Medulla oblongata (tissue), 1 donor: ENCODE results near the gene POU2F3.
A peak's percentile ranks its signal among the peaks of the same experiment; 100 is the strongest.

ENCODE experiments used
- DNase-seq: peaks from one replicate; pipeline ENCODE4 v3.0.0-alpha.2; 2015; ENCODE audit errors: extremely low spot score

POU2F3 gene

GRCh38 chr11:120226242-120226641 is 13.7 kb upstream of the POU2F3 start:
- DNase-seq = no peak

- DNase-seq = no peak
Observed at GRCh38 chr11:120226714-120227113, 13.2 kb upstream of the POU2F3 start.

DNA sequence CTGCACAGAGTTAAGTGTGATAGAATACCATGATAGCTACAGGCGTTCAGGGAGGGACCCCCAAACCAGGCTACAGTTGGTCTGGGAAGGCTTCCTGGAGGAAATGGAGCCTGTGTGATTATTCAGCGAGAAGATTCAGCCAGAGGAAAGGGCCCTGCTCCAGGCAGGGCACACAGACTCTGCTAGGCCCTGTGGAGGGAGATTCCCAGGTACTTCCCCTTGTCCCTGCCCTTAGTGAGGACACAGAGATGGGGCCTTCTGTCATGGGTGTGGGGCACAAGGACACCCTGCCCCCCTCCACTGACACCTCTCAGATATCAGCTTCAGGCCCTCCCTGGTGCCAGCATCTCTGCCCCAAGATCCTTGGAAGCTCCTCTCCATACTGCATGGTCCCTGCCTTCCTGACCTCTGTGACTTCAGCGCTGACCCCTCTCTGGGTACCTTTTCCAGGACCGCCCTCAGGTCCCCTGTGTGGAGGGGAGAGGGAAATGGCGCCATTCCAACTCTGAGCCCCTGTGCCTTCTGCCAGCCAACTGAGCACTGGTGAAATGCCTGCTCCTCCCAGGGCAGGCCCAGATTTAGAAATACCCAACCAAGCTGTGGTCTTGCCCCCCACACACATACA is 12.6 kb upstream of the POU2F3 start:
- DNase-seq = no peak

- no peak for DNase-seq
Observed at GRCh38 chr11:120228794-120229384, 11.1 kb upstream of the POU2F3 start.

DNA sequence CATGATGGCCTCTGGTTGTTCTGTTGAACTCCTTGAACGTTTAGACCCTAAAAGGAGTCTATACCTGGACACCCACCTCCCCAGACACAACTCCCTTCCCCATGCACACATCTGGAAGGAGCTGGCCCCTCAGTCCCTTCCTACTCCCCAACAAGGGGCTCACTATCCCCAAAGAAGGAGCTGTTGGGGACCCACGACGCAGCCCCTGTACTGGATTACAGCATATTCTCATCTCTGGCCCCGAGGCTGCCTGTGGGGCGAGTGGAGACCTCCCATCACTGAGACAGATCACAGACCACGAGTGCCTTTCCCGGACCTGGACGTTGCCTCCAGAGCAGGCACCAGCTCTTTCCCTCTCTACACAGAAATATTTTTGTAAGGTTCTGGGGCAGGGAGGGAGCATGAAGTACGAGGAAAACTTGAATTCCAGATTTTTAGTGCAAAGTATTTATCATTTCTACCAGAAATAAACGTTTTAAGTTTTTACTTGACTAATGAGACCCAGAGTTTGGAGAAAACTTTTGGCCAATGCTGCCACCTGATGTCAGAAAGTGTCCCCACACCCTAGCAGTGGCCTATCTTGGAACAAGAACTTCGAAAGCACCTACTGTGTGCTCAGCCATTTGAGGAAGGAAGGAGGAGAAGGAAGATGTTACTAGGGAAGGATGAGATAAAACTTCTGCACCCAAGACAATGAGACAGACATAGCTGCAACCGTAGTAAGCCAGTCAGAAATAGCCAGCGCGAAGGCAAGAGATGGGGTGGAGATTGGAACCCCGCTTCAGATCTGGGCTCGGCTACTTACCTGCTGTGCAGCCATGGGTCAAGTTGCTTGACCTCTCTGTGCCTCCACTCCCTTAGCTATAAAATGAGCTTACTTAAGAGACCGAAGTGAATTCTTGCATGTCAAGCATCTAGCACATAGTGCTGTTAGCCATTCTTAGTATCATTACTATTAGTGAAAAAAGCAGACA is 10.2 kb upstream of the POU2F3 start:
- DNase-seq = peak; percentile 57

- no peak for DNase-seq
Observed at GRCh38 chr11:120230433-120231071, 9.4 kb upstream of the POU2F3 start.

DNA sequence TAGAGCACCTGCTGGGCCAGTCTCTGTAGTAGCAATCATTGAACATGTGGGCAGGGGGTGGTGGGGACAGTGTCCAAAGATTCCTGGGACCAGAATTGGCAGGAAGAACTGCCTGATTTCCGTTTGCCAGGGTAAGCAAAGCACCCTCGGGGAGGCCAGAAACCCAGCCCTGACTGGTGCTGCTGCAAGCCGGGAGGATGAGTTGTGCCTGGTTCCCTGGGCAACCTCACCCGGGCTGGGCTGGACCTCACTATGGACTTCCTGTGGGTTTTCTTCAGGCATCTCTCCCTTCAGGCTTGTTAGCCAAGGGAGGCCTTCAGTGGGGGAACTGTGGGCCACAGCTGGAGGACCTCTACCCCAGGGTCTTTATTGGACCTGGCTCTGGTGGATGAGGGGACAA is 8.0 kb upstream of the POU2F3 start:
- DNase-seq = no peak

- DNase-seq = no peak
Observed at GRCh38 chr11:120233207-120233803, 6.6 kb upstream of the POU2F3 start.

DNA sequence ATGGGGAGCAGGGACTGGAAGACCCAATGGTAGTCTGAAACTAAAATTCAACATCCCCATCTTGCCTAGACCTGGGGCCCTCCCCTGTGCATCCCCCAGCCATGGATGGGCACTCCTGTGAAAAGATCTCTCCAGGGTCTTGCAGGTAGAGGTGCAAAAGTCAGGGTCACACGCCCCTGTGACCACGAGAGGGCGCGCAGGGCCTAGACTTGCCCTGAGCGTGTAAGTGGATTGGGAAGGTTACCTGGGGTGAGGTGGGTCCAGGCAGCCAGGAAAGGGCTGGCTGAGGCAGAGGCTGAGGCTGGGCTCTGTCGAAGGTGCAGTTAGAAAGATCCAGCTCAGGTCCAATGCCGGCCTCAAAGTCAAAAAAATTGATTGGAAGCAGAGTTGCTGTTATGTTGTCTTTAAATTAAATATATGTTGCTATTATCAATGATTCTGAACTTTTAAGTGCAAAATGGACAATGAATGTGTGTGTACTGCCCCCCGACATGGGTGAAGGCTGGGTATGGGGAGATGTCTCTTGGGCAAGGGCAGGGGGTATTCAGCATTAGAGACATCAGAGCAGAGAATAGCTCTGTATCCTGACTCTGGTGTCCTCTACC is 4.8 kb upstream of the POU2F3 start:
- DNase-seq = peak; percentile 29

- no peak for DNase-seq
Observed at GRCh38 chr11:120236169-120237107, 3.5 kb upstream of the POU2F3 start.

DNA sequence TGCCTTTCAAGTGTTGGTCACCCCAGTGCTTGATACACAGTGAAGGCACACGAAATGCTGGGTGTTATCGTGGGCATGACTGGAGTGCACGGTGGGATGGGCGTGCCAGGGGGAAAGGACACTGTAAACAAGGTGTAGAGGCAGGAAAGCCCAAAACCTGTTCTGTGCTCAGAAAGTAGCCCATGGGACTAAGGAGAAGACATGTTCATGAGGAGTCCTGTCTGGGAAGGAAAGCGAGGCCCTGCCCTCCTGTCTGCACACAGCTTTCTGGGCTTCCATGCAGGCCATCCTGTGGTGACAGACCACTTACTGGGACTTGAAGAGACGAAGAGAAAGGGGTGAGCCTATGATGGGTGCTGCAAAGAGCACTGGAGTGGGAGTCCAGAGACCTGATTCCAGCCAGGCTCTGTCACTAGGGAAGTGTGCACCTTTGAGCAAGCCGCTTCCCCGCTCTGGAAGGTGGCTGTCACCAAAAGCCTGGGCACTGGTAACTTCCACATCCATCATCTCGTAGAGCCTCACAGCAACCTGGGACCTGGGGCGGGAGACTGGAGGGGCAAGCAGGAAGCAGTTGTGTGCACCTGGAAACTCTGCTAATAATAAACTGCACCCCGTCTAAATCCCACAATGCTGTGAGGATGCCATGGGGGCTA is 846 bp upstream of the POU2F3 start:
- DNase-seq = no peak

- no peak for DNase-seq
Observed at GRCh38 chr11:120240866-120241265, 926 bp downstream of the POU2F3 start.

- DNase-seq = no peak
Observed at GRCh38 chr11:120241277-120241676, 1.3 kb downstream of the POU2F3 start.

GRCh38 chr11:120243221-120243620 is 3.3 kb downstream of the POU2F3 start:
- DNase-seq = no peak

- DNase-seq = no peak
Observed at GRCh38 chr11:120244476-120245365, 4.8 kb downstream of the POU2F3 start.

DNA sequence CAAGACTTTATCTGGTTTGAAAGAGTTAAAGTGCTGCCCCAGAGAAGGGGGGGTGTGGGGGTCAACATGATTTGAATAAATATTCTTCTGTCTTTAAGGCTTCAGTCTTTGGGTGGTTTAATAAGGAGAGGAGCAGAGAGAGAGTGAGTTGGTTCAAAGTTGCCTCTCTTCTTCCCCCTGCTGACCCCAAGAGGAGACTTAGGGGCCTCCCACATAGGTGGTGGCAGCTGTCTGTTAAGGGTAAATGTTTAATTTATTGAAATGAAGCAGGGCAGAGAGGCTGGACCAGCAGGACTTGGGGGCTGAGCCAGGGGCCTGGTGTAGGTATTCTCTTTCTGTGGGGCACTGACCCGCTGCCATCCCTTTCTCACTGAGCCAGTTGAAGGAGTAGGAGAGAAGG is 5.5 kb downstream of the POU2F3 start:
- DNase-seq = no peak

DNA sequence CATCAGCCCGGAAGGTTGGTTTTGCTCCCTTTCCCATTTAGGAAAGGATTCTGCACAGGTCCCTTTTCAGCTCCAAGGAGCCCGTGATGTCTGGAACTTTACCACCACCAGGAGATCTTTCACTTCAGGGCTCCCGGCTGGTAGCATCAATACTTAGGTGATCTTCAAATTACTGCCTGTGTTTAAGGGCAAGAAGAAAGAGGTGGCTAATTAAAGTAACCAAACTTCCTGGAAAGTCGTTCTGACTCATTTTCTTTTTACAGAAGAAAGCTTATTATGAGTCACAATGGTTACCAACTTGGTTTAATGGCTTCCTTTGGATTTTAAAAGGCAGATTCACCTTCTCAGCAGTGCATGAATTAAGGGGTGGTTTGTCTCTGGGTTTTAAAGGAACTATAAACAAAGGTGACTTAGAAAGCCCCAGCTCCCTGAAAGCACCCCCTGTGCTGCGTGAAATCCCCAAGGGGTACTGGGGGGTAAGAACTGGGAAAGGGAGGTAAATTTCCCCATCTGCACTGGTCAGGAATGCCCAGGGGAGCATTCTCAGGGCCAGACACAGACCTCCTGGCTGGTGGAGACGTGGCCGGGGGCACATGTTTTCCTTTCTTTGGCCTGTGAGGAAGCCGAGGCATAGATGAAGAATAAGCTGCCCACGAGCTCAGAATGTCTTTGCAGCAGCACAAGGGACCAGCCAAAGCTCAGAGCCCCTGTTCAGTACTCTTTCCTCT is 8.8 kb downstream of the POU2F3 start:
- DNase-seq = no peak
